ENCODE measurements around the gene CHMP1B.
"Not testable (repeated sequence)": the region's sequence is repeated elsewhere in the genome, so short reads cannot be mapped to it uniquely, and the experiment has no call there.

CHMP1B gene

DNA sequence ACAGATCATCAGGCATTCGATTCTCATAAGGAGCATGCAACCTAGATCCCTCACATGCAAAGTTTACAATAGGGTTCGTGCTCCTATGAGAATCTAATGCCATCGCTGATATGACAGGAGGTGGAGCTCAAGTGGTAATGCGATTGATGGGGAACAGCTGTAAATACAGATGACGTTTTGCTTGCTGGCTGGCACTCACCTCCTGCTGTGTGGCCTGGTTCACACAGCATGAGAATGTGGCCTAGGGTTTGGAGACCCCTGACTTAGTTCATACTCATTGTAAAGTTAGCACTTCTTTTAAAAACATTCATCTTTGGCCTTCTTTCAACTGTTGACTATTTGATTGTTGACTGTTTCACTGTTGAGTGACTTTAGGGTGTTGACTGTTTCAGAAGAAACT, 8.7 kb upstream of the CHMP1B start:
- DNase-seq = no peak

DNA sequence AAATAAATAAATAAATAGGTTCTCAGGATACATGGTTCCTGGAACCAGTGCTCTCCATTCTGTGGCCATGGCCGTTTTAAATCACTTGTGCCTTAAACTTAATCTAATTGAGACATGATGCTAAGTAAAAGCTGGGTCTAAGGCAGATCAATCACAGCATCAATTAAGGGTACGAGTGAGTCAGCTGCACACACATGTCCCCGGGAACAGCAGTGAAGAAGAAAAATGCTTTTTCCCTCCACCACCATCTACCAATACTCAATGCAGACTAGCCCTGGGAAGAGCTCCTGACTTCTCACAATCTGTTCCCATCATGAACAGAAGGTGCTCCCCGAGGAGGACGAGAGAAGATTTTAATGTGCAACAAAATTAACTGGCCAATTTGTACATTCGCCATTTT, 6.8 kb upstream of the CHMP1B start:
- DNase-seq = no peak

DNA sequence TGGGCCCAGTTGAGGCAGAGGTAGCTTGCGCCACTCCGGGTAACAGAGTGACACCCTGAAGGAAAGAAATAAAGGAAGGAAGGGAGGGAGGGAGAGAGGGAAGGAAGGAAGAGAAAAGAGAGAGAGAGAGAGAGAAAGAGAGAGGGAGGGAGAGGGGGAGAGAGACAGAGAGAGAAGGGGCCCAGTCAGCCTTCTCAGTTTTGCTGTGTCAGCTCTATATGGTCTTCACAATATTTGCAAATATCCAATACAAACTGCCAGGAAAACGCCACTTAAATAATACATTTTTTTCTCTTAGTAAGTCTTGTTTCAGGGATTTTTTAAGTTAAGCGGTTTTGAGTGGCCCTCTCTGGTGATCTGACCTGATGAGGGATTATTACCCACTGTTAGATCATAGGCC, 5.6 kb upstream of the CHMP1B start:
- DNase-seq = no peak

DNA sequence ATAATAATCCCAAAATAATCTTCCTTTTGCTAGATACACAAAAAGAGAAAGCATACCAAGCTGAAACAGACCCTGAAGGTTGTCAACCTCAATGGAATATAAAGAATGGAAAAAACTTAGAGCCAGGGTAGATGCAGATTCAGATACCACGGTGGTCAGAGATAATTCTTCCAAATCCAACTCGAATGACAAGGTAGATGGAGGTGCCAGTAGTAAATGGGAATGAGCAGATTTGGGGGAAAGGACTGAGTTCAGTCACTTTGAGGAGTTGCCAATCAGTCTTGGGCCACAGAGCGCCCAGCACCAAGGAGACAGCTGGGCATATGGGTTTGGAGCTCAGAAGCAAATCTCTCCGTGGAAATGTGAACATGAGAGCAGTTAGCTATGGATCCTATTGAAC, 3.4 kb upstream of the CHMP1B start:
- DNase-seq = no peak

DNA sequence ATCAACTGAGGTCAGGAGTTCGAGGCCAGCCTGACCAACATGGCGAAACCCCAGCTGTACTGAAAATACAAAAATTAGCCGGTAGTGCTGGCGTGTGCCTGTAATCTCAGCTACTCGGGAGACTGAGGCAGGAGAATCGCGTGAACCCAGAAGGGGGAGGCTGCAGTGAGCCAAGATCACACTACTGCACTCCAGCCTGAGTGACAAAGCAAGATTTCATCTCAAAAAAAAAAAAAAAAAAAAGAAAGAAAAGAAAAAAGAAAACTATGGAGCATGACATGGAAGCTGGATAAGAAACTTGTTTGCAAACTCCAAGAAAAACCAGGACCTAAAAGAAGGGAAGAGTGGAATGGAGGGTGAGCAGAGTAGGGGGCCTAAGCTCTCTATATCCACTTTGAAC, 1.9 kb upstream of the CHMP1B start:
- no peak for DNase-seq

DNA sequence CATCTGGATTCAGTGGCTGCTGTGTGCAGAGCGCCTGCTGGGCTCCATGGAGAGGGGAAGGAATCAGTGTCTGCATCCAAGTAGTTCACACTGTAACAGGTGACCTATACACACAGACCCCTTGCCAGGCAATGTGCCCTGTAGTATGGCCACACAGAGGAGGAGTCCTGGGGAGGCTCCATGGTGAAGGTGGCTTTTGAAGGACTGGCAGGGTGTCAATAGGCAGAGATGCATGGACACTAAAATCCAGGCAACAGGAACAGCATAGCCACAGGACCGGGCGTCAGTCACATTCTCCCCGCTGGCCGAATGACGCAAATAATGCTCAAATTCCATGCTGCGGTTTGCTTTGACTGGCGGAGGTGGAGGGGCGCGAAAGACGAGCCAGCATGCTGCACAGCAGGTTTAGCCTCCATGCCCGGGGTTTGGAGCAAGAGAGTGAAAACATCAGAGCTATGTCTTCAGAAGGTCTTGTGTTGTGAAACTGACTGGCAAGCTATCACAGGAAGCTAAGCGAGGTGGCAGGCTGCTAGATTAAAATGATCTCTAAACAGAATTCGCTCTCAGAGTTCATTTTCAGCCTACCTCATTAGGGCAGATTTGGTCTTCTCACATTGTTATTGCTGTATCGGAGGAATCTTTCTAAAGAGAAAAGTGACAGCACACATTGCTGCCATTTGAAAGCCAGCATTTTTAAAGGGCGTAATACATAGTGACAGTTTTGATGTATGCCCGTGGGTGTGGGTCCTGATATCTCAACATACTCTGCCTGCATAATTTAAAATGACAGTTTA, 1.2 kb upstream of the CHMP1B start:
- DNase-seq = peak; percentile 22 to 23

DNA sequence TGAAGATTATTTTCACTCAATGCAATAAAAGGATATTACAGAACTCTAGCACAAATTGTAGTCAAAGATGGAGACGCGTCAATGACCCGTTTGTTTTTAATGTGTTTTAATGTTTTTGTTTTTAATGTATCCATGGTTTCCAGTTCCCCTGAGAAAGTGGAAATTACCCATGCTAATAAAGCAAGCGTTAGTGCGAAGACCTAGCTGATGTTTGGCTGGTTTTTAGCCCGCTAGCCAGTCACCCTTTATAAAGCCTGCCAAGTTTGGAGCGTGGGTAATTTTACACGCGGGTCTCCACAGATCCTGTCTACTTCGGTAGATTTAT, 430 bp upstream of the CHMP1B start:
- DNase-seq = peak; percentile 46 to 62

DNA sequence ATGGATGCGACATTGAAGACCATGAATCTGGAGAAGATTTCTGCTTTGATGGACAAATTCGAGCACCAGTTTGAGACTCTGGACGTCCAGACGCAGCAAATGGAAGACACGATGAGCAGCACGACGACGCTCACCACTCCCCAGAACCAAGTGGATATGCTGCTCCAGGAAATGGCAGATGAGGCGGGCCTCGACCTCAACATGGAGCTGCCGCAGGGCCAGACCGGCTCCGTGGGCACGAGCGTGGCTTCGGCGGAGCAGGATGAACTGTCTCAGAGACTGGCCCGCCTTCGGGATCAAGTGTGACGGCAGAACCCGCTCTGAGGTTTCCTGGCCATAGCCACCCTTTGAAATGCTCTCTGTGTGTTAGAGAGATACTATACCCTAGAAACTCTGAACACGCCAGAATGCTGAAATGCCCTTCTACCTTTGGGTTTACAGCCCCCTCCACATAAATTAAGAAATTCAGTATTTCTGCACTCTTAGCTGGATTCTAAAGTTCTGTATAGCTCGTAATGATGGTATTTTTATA, 659 bp downstream of the CHMP1B start:
- peak; percentile 25 to 56 for DNase-seq

DNA sequence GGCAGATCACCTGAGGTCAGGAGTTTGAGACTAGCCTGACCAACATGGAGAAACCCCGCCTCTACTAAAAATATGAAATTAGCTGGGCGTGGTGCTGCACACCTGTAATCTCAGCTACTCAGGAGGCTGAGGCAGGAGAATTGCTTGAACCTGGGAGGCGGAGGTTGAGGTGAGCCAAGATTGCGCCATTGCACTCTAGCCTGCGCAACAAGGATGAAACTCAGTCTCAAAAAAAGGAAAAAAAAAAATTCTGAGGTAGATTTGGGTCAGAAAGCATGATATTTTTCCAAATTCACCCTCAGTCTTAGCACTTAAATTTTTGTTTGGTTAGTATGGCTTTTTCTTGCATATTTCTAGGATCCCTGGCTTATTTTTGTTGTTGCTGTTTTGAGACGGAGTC, 3.3 kb downstream of the CHMP1B start:
- DNase-seq = not testable (repeated sequence)

DNA sequence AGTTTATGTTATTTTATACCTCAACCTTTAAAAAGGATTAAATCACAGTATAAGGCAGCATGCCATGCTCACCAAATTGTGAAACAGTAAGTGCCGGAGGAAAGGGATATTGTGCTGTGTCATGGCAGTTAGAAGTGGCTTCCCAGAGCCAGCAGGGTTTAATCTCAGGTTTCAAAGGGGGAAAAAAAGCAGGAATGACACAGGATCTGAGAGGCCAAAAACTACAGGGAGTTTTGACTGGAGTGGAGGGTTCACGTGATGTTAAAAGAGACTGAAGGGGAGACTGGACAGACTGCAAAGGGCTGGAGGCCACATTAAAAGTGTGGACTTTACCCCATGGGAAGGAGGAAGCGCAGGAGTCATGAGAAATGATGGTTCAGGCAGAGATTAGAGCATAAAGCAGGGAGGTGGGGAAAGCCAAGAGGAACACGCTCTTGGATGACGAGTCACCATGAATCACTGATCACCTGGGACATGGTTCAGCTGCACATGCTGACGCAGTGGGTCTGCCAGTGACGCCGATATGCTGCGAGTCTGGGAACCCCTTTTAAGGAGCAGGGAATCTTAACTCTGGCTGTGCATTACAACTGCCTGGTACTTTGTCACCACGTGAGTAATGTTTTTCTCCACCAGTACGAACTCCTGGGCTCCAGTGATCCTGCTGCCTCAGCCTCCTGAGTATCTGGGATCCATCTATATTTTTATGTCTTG, 6.1 kb downstream of the CHMP1B start:
- DNase-seq = peak; percentile 78 to 94

DNA sequence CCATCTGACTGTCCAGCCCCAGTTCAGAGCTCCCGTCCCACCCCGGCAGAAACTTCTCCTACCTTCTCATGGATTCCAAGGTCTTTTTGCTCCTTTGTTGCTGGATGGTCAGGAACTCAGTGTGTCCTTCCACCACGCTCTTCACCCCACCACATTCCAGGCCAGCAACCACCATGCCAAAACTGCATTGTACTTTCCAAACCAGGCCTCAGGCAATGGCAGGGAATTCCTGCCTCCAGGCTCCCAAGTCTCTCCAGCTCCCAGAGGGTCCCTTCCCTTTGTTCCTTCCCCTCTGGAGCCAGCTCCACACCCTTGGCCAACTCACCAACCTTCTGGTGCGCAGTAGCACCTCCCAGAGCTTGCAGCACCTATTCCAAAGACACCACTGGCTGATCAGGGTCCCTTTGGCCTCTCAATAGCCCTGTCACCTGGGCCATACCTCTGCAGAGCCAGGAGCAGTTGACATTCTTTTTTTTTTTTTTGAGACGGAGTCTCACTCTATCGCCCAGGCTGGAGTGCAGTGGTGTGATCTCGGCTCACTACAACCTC, 8.1 kb downstream of the CHMP1B start:
- DNase-seq = no peak

DNA sequence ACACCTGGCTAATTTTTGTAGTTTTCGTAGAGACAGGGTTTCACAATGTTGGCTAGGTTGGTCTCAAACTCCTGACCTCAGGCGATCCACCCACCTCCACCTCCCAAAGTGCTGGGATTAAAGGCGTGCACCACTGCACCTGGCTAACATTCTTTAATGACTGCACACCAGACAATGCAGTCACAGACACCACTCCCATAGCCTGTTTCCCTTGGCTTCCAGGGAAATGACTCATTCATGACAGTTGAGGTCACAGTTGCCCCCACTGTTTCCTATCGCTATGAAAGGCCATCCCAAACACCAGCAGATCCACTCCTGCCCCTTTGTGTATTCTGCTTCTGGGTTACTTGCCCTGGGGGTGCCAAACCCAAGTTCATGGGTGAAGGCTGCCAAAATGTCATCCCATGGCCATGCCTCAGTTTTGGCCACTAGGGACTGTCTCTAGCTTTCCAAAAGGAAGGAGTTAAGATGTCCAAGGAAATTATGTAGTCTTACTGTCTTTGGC, 8.7 kb downstream of the CHMP1B start:
- DNase-seq = peak; percentile 19 to 23

DNA sequence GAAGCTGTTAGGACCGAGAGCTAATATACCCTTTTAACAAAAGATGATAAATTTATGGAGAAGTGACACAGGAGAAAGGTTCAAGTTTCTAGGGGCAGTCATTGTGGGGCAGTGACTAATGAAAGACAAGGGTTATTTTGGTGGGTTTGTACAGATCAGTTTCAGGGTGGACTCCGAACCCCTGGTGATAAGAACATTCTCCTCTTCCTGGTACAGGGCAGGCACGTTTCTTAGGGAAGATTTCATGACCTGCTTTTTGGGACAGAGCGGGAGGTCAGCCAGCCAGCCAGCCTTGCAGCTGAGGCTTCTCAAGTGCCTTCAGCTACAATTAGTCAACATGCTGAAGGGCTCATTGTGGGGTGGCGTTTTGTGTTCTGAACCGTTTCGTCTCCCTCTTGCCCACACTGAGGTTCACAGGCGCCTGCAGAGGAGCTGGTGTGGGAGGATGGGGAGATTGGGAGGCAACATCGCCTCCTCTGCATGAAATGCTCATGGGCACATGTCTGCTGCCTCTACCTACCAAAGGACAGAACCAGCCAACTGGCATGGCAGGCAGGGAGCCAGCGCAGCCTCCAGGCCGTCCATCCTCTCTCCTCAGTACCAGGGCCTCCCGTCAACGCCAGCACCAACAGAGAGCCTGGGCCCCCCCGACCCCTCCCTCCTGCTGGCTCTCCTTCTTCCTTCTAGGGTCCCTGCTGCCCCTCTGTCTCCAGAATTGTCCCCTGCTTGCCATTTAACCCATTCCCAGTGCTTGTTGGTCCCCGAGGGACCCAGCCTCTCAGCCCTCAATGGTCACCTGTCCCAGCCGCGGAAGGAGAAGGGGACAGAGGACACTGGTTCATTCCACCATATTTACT, 9.6 kb downstream of the CHMP1B start:
- no peak for DNase-seq

DNA sequence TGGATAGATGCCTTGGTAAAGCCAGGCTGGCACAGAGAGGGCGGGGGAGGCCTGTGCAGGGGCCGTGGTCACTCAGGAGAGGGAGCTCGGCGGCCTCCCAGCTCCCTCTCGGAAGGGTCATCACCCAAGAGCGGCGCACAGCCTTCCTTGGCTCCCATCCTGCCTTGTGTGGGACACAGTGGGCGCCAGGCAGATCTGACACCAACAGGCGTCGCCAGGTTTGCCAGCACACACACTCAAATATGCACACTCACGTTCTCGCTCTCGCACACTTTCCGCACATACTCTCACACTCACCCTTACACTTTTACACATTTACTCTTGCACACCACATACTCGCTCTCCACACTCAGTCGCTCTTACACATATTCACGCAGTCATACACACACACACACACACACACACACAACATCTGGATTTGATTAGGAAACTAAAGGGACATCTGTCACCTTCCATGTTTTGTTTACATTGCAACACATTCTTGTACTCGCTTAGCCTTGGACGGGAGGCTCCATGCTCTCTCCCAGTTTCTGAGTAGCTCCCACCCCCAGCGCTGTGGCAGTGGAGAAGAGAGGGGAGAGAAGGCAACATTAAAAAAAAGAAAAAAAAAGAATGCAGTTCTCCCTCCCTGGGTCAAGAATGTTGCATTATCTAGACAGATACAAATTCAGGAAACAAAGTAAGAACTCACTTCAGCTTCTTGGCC, 10.5 kb downstream of the CHMP1B start:
- no peak for DNase-seq

DNA sequence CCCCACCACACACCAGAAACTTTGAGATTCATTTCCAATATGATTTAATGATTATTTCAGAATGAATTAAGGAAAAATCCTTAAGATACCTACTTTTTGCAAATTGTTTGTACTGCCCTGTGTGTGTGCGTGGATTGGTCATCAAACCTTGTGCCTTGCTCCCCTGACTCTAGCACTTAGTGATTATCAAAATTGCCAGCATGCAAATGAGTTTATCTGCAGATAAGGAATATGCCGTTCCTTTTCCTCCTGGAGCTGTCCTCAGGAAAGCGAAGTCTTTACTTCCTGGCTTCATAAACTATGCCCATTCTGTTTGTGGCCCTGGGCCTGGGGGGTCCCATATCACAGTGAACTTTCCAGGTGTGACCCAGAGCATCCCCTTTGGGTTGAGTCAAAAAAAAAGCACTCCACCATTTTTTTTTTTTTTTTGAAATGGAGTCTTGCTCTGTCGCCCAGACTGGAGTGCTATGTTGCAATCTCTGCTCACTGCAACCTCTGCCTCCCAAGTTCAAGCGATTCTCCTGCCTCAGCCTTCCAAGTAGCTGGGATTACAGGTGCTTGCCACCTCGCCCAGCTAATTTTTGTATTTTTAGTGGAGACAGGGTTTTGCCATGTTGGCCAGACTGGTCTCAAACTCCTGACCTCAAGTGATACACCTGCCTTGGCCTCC, 11.4 kb downstream of the CHMP1B start:
- no peak for DNase-seq

DNA sequence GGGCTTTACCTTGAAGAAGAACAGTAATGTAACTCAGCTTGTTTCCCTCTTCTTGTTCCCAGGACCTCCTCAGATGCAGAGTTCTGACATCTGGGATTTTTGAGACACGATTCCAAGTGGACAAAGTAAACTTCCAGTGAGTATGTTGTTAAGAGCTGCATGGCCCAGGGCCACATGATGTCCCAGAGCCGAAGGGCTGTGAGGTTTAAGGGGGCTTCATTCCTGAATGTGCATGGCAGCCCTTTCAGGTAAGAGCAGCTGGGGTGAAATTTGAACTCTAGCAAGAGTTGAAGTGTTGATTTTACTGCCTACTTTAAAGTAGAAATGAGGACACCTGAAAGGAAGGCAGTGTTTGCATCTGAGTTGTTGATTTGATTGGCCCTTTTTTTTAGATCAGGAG, 13.3 kb downstream of the CHMP1B start:
- no peak for DNase-seq

DNA sequence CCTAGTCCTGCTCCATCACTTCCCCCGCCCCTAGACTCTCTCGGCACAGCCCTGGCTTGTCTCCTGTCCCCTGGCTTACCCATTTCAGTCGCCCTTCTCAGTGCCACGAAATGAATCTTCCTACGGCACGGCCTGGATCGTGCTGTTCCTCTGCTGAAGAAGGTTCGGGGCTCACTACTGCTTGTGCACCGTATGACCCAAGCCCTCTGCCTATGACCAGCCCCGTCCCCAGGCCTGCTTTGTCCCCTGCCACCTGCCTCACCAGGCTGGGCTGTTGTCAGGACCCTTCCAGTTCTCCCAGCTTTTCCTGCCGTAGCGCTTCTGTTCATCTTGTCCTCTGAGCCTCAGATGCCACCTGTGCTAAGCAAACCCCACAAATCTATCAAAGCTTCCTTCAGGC, 13.9 kb downstream of the CHMP1B start:
- DNase-seq = no peak

DNA sequence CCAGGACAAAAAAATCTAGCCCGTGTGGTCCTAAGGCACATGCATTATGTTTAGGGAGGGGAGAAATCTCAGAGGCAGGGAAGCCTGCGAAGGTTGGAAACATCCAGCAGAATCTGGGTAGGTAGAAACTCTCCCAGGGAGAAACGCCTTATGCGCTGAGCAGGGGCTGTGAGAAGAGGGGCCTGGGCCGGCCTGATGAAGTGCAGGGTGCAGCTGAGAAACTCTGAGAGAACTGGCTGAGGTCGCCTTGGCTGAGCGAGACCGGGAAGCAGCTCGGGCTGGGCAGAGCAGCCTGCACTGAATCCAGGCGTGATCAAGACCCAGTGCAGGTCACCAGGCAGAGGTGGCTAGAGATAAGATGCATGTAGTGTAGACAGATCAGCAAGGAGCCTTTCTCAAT, 15.1 kb downstream of the CHMP1B start:
- no peak for DNase-seq

DNA sequence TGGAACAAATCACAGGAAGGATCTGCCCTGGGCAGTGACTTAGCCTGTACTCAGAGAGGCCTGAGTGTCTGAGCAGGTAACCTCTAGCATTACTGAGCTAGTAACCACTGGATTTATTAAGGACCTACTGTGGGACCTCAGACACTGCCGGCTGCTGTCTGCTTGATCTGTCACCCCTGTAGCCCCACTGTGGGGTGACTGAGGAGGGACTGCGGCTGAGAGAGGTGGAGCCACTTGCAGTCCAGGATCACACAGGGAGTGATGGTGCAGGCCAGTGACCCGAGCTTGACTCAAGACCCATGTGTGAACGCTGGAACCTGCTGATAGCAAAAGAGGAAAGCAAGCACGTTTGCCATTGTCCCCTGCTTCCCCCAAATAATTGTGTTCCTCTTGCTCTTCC, 15.6 kb downstream of the CHMP1B start:
- no peak for DNase-seq

DNA sequence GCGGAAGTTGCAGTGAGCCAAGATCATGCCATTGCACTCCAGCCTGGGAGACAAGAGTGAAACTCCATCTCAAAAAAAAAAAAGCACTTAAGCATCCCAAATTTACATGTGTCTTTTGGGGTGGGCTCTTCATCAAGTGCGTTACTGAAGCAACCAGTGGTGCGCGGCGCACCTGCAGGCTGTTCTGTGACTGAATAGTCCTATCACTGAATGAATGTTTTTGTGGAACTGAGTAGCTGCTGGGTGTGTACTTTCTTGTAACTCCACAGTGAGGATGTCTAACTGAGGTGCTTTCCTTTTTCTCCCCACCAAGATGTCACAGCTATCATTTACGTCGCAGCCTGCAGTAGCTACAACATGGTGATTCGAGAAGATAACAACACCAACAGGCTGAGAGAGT, 17.0 kb downstream of the CHMP1B start:
- no peak for DNase-seq

DNA sequence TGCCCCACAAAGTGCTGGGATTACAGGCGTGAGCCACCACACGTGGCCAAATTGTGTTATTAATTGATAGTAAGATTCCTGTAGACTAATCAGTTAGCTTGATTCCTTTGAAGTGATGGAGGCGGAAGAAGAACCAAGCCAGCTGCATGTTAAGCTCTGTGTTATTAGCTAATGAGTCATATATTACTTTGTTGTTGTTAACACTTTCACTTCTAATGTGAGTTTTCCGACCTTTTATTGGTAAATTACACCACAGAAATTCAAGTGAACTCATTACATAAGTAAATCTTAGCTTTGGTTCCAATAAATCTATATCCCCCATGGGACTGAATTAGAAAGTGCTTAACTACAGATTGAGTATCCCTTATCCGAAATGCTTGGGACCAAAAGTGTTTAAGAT, 20.3 kb downstream of the CHMP1B start:
- no peak for DNase-seq
